GM18519 (cell line): ENCODE measurements around the gene MBD3L5.
A peak's percentile ranks its signal among the peaks of the same experiment; 100 is the strongest.
"Not testable (repeated sequence)": the region's sequence is repeated elsewhere in the genome, so short reads cannot be mapped to it uniquely, and the experiment has no call there.

Experiments used
- ATAC-seq: cut with Tn5 transposase; IDR thresholded peaks from one replicate; pipeline ENCODE4 v1.9.1; 2021; ENCODE audit warnings: mild to moderate bottlenecking, moderate library complexity; ENCODE audit not compliant: unreplicated experiment, low FRiP score

MBD3L5 gene

DNA sequence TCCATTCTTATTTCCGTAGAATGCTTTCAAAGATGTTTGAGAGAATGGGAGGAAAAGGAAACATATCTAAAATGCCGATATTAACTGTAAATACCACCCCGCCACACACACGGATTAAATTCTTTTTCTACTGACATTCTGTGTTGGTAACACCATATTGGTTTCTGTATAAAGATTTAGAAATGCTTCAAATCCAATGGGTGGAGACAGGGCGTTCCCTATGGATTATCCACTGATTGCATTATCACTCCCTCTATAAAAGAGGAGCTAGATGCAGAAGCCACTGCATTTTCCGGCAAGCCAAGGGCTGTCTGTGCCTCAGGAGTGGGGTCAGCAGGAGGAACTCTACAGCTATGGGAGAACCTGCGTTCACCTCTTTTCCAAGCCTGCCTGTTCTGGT lies 18.6 kb downstream of the MBD3L5 start, which contains the start of gene MBD3L2:
MBD3L2 (plus strand) TSS at position 301 of the 400 bp plus-strand sequence; CDS start at position 354, 53 bp downstream.
- not testable (repeated sequence) for ATAC-seq

DNA sequence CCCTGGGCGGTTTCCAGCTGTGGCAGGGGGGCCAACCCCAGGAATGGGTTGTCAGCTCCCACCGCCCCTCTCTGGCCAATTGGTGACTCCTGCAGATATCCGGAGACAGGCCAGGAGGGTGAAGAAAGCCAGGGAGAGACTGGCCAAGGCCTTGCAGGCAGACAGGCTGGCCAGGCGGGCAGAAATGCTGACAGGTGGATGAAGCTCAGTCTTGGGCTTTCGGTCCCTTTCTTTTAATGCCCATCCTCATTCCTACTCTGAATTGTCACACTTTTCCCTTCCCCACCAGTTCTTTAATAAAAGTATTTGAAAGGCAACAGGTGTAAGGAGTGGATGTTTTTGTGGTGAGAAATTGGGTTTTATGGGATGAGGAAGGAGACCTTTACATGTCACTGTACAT lies 21.0 kb downstream of the MBD3L5 start:
- not testable (repeated sequence) for ATAC-seq

DNA sequence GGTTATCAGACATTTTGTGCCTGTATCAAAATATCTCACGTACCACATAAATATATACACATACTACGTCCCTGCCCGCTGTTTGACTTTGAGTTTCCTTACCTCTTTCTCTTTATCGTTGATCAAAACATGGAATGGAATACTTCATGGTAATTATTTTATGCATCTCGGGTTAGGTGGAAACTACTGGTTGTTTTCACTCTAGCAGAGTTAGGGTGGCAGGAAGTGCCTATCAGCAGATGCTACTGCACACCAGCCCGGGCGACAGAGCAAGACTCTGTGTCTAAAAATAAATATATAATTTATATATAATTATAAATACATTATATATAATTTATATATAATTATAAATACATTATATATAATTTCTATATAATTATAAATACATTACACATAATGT lies 22.5 kb downstream of the MBD3L5 start:
- ATAC-seq = not testable (repeated sequence)

DNA sequence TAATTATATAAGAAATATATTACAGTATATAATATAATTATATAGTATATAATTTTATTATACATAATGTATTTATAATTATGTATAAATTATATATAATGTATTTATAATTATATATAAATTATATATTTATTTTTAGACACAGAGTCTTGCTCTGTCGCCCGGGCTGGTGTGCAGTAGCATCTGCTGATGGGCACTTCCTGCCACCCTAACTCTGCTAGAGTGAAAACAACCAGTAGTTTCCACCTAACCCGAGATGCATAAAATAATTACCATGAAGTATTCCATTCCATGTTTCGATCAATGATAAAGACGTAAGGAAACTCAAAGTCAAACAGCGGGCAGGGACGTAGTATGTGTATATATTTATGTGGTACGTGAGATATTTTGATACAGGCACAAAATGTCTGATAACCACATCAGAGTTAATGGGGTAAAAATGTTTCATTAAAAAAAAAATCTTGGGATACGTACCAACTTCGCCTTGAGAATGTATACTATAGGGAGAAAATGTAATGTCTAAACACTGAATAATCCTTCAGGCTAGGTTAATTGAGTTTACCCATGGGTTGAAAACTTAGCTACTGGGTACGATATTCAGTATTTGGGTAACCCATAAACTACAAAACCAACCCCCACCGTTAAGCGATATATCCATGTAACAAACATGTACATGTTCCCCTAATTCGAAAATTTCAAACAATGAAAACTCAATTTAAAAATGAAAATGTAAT lies 24.4 kb downstream of the MBD3L5 start:
- ATAC-seq = not testable (repeated sequence)

DNA sequence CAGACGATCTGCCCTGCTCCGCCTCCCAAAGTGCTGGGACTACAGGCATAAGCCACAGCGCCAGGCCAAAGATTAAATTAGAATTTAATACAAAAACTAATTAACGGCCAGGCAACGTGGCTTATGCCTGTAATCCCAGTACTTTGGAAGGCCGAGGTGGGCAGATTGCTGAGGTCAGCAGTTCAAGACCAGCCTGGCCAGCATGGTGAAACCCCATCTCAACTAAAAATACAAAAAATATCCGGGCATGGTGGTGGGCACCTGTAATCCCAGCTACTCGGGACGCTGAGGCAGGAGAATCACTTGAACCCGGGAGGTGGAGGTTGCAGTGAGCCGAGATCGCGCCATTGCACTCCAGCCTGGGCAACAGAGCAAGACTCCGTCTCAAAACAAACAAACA lies 25.3 kb downstream of the MBD3L5 start:
- ATAC-seq = not testable (repeated sequence)

DNA sequence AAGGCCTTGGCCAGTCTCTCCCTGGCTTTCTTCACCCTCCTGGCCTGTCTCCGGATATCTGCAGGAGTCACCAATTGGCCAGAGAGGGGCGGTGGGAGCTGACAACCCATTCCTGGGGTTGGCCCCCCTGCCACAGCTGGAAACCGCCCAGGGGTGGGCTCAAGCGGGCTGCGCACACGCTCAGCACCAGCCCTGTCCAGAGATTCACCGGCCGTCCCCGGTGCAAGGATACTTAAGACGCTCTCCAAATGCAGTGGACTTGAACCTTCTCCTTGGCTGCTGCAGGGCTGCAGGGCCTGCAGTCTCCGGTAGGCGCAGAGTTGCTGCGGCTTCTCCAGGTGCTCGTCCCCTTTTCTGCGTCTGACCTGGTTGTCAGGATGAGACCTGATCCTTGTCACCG lies 26.0 kb downstream of the MBD3L5 start:
- not testable (repeated sequence) for ATAC-seq

DNA sequence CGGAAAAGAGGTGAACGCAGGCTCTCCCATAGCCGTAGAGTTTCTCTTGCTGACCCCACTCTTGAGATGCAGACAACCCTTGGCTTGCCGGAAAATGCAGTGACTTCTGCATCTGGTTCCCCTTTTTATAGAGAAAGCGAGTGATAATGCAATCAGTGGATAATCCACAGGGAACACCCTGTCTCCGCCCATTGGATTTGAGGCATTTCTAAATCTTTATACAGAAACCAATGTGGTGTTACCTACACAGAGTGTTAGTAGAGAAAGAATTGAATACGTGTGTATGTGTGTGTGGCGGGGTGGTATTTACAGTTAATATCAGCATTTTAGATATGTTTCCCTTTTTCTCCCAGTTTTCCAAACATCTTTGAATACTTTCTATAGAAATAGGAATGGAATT lies 28.2 kb downstream of the MBD3L5 start, which contains the start of gene MBD3L3:
MBD3L3 (minus strand) TSS at position 101 of the 400 bp plus-strand sequence; CDS start at position 30, 71 bp downstream.
- not testable (repeated sequence) for ATAC-seq

DNA sequence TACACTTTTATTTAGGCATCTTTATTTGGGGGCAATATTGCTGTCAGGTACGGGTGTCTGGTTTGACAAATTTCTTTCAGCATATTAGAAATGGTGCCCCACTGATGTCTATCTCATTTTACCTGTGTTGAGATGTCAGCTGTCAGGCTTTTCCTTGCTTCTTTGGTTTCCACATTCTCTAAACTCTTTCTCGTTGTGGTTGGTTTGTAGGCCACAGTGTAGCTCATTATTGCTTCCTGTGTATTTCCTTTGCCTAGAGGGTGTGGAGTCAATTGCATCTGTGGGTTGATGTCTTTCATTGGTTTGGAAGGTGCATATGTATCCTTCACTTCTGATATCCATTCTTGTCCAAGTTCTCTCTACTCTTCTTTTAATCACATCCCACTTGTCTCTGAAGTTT lies 29.6 kb downstream of the MBD3L5 start:
- ATAC-seq = not testable (repeated sequence)

DNA sequence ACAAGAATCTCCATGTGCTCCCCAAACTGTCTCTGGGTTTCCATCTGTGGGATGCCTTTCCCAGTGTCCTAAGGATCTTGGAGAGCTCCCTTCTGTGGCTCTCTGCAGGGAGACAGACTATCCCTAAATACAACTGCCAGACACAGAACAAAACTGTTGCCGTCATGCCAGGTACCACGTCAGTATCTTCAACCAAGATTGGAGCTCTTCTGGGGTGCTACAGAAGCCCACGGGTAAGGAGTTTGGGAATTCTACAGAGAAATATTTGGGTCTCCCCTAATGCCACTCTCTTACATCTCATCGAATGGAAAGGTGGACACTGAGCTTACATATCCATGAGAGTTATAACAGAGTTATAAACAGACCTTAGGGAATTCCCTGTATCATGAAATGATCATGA lies 33.0 kb downstream of the MBD3L5 start:
- no peak for ATAC-seq

DNA sequence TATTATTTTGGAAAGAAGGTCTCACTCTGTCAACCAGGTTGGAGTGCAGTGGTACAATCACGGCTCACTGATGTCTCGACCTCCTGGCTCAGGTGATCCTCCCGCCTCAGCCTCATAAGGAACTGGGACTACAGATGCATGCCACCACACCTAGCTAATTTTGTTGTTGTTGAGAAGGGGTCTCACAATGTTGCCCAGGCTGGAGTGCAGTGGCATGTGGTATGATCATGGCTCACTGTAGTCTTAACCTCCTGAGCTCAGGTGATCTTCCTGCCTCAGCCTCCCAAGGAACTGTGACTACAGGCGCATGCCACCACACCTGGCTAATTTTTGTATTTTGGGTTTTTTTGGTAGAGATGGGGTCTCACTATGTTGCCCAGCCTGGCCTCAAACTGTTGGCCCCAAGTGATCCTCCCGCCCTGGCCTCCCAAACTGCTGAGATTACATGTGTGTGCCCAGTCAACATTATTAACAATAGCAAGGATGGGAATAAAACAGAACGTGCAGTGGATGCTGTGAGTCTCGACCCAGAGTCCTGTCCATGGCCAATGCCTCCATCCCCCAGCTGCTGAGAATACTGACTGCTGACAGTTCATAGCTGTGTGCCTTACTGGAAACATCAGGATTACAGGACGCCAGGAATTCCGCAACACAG lies 33.5 kb downstream of the MBD3L5 start:
- ATAC-seq = no peak

DNA sequence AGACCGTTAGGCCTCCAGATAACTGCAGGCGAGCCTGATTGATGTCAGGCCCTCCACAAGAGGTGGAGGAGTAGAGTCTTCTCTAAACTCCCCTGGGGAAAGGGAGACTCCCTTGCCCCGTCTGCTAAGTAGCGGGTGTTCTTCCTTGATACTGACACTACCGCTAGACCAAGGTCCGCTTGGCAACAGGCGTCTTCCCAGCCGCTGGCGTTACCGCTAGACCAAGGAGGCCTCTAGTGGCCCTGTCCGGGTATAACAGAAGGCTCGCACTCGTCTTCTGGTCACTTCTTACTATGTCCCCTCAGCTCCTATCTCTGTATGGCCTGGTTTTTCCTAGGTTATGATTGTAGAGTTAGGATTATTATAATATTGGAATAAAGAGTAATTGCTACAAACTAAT lies 36.7 kb downstream of the MBD3L5 start:
- ATAC-seq = not testable (repeated sequence)

DNA sequence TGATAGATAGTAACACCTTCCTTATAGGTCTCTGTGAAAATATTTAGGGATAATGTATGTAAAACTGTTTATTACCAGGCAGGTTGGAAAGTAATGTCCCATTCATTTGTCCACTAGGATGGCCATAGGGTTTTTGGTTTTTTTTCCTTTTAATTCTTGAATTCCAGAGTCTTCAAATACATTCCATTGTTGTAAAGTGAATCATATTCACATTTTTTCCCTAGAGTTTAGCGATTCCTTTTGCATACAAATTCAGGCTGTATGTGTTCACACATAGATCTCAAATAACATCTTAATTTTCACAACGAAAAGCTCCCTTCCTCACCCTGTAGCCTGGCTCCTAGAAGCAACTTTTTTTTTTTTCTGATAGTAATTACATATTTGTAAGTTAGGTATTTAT lies 37.3 kb downstream of the MBD3L5 start:
- no peak for ATAC-seq

DNA sequence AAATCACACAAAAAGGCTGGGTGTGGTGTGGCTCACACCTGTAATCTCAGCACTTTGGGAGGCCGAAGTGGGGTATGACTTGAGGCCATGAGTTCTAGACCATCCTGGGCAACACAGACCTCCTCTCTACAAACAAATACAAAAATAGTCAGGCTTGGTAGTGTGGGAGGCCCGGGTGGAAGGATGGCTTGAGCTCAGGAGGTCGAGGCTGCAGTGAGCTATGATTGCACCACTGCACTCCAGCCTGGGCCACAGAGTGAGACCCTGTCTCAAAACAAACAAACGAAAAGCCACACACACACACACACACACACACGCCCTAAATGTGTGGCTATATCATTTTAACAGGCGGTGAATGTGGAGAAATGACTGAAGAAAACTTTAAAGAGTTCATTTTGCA lies 38.2 kb downstream of the MBD3L5 start:
- ATAC-seq = no peak

DNA sequence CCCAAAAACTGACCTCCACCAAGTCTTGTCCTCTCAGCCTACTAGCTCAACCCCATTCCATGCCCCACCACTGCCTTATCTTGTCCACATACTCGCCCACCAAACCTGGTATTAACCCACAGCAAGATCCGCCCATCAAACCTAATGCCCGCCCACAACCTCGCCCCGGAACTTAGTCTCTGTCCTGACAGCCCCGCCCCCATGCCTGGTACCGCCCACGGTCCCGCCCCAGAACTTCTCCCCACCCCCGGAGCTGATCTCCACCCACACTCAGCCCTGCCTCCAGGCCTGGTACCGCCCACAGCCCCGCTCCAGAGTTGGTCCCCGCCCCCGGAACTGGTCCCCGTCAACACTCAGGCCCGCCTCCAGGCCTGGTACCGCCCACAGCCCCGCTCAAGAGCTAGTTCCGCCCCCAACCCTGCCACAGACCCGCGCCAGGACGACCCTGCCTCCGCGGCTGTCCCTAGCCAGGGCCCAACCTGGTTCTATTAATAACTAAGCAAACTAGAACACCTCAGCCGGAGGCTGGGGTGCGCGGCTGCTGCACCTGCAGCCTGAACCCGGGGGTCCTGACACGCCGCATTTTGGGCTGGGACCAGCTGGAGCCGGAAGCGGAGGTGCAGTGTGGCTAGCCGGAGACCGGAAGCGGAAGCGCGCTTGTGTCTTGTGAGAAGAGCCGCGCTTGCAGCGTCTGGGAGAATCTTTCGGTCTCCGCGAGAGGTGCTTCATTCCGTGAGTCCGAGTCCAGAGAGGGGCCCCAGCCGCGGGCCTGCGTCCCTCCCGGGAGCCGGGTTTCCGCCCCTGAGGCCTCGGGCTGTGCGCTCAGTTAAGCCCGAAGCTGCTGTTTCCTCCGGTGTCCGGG lies 38.9 kb downstream of the MBD3L5 start, which contains the start of gene ZNF557:
ZNF557 (plus strand) TSS at position 662 of the 862 bp plus-strand sequence. CDS start 5,372 bp downstream, outside the sequence.
- peak; percentile 66 for ATAC-seq

DNA sequence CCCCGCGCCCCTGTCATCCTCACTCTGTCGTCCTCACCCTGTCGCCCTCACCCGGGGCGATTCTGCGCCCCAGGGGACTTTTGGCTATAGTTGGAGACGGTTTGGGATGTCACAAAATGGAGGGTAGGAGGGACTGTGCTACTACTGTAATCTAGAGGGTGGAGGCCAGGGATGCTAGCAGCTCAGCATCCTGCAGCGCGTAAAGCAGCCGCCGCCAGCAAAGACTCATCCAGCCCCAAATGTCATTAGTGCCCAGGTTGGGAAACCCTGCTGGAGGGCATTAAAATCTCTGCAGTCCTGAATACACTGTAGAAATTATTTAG lies 39.5 kb downstream of the MBD3L5 start:
- ATAC-seq = peak; percentile 12

DNA sequence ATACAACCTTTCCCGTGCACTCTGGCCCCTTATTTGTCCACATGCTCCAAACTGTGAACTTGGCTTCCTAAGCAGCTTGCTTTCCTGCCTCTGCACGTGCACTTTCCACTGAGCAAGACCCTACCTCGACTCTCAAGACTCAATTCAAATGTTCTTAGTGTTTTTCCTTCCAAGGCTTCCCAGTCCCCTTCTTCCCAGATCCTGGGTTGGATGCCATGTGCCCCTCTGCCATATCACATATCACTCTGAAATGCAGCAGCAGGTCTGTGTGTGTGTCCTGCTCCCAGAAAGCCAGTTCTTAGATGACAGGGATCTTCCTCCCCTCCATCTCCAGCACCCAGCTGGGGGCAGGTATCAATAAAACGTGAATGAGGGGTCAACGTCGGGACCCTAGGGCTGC lies 42.2 kb downstream of the MBD3L5 start:
- ATAC-seq = no peak

DNA sequence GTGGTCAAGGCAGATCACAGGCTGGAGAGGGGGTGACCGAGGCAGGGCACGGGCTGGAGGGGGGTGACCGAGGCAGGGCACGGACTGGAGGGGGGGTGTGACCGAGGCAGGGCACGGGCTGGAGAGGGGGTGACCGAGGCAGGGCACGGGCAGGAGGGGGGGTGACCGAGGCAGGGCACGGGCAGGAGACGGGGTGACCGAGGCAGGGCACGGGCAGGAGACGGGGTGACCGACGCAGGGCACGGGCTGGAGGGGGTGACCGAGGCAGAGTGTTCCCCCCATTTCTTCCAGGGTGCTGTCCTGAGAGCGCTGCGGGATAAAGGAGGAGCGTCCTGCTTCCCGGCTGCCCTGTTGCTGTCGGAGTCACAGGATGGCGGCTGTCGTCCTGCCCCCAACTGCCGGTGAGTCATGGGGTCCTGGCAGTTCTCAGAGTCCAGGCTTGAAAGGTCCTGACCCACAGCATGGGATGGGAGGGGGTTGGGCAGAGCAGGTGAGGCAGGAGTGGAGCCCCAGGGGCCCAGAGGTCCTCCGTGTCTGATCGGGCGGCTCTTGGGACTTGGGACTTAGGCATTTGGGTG lies 44.4 kb downstream of the MBD3L5 start:
- ATAC-seq = no peak

DNA sequence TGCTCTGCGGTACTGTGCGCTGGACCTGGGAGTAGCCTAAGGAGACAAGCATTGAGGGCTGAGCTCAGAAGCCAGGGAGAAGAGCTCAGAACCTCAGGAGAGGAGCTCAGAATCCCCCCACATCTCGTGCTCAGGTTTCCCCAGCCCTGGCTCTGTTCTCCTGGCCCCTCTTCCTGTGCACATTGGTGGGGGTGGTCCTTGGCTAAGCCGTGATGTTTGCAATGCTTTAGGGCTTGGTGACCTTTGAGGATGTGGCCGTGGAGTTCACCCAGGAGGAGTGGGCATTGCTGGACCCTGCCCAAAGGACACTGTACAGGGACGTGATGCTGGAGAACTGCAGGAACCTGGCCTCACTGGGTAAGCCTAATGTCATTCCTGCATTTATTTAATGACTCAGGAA lies 45.8 kb downstream of the MBD3L5 start:
- no peak for ATAC-seq

DNA sequence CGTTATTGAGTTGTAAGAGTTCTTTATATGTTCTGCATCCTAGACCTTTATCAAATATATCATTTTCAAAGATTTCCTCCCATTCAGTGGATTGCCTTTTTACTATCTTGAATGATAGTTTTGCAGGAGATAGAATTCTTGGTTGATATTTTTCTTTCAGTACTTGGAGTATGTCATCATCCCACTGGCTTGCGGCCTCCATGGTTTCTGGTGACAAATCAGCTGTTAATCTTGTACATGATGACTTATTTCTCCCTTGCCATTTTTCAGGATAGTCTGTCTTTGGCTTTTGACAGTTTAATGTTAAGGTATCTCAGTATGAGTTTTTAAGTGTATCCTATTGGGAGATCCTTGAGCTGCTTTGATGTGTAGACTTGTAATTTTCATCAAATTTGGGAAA lies 47.6 kb downstream of the MBD3L5 start:
- no peak for ATAC-seq
